T-helper 1 cell treated with Interleukin-12 subunit alpha and Interleukin-12 subunit beta and Interleukin-4 antibody, amounts not matched to agents 30 μg/mL and 1 μg/mL, for 36 hours (primary cell): ENCODE results near the gene SSPN.
"Not testable (repeated sequence)": the region's sequence is repeated elsewhere in the genome, so short reads cannot be mapped to it uniquely, and the experiment has no call there.

Source experiments
- H3K27ac Mint-ChIP-seq: one replicate; pipeline ENCODE4 v1.8.0; 2021; ENCODE audit warnings: mild to moderate bottlenecking, mixed read lengths
- H3K27me3 Mint-ChIP-seq: one replicate; pipeline ENCODE4 v1.8.0; 2021; ENCODE audit warnings: low read depth, mixed read lengths
- H3K36me3 Mint-ChIP-seq: one replicate; pipeline ENCODE4 v1.8.0; 2021; ENCODE audit warnings: low read depth, mixed read lengths
- H3K4me1 Mint-ChIP-seq: one replicate; pipeline ENCODE4 v1.8.0; 2021; ENCODE audit warnings: low read depth, mixed read lengths
- H3K4me3 Mint-ChIP-seq: one replicate; pipeline ENCODE4 v1.8.0; 2021; ENCODE audit warnings: mild to moderate bottlenecking, moderate library complexity, mixed read lengths
- H3K9me3 Mint-ChIP-seq: one replicate; pipeline ENCODE4 v1.8.0; 2021; ENCODE audit warnings: mixed read lengths

The SSPN gene

GRCh38 chr12:26231470-26231869, 36.1 kb downstream of the SSPN start:
- Mint-ChIP-seq H3K4me1 (no peaks in the 10 kb centered on the region), H3K27me3 (peaks cover 41% of the 10 kb centered on the region), H3K9me3 (no peaks in the 10 kb centered on the region), H3K36me3 (no peaks in the 10 kb centered on the region), H3K27ac (no peak overlapping the region), H3K4me3 (no peak overlapping the region)

DNA sequence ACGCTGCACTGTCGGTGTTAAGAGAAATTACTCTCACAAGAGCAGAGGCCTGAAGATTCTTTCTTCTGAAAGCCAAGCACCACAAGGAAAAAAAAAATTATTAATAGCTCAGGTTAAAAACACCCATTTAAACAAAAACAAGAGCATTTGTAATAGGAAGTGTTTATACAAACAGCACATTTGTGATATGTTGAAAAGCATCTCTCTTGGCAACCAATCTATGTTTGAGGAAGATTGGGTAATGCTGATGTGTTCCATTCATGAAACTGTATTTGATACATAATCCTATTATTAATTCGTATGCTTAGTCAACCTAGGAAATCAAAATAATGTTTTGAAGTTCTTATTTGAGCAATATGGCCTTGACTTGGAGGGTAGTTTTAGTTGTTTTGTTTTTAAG, 36.5 kb downstream of the SSPN start:
- Mint-ChIP-seq H3K4me3 (no peak overlapping the region), H3K27ac (no peak overlapping the region), H3K9me3 (no peaks in the 10 kb centered on the region), H3K27me3 (peaks cover 36% of the 10 kb centered on the region), H3K4me1 (no peaks in the 10 kb centered on the region), H3K36me3 (no peaks in the 10 kb centered on the region)

- no peak overlapping the region for H3K27ac Mint-ChIP-seq
- no peaks in the 10 kb centered on the region for H3K4me1 Mint-ChIP-seq
- peaks cover 19% of the 10 kb centered on the region for H3K27me3 Mint-ChIP-seq
- no peak overlapping the region for H3K4me3 Mint-ChIP-seq
- no peaks in the 10 kb centered on the region for H3K9me3 Mint-ChIP-seq
- H3K36me3 Mint-ChIP-seq = no peaks in the 10 kb centered on the region
Measured at GRCh38 chr12:26233631-26234030, 38.3 kb downstream of the SSPN start.

GRCh38 chr12:26235465-26235864, 40.1 kb downstream of the SSPN start:
- peaks cover 15% of the 10 kb centered on the region for H3K27me3 Mint-ChIP-seq

DNA sequence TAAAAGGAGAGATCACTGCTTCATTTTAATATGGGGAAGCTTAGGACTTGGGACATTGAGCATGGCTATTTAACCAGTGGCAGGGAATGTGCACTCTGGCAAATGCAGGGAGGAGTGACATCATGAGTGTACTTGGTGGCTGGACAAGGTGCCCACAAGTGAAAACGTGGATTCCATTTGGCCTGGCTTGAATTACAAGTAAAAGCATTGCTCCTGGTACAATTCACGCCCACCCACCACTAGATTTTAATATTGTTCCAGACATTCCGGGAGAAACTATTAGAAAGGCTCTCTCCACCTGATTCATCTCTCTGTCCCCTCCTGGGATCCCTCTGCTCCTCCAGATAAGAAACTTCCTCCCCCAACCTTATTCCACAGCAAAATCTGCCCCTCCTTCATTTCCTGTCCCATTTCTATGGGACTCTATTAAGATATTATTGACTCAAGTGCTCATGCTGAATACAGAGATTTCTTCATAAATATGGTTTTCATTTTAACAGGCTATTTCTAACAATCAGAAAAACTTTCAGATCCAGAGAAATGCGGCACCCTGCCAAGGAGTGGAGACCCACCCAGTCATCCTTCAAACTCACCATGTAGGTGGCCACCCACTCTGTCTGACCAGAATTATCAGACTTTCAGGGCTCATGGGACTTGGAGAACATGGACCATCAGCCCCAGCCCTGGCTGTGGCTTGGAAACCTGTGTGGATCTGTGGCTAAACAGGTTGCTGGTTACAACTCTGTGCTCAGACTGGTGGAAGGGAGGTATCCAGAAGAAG, 43.2 kb downstream of the SSPN start:
- H3K36me3 Mint-ChIP-seq = no peaks in the 10 kb centered on the region
- H3K4me3 Mint-ChIP-seq = no peak overlapping the region
- no peaks in the 10 kb centered on the region for H3K9me3 Mint-ChIP-seq
- H3K27me3 Mint-ChIP-seq = peaks cover 7% of the 10 kb centered on the region
- H3K27ac Mint-ChIP-seq = no peak overlapping the region
- no peaks in the 10 kb centered on the region for H3K4me1 Mint-ChIP-seq

More at GRCh38 chr12:26235465-26235864, 40.1 kb downstream of the SSPN start:
- not testable (repeated sequence) for H3K4me3 Mint-ChIP-seq, H3K4me1 Mint-ChIP-seq, H3K27ac Mint-ChIP-seq, H3K9me3 Mint-ChIP-seq, H3K36me3 Mint-ChIP-seq

DNA sequence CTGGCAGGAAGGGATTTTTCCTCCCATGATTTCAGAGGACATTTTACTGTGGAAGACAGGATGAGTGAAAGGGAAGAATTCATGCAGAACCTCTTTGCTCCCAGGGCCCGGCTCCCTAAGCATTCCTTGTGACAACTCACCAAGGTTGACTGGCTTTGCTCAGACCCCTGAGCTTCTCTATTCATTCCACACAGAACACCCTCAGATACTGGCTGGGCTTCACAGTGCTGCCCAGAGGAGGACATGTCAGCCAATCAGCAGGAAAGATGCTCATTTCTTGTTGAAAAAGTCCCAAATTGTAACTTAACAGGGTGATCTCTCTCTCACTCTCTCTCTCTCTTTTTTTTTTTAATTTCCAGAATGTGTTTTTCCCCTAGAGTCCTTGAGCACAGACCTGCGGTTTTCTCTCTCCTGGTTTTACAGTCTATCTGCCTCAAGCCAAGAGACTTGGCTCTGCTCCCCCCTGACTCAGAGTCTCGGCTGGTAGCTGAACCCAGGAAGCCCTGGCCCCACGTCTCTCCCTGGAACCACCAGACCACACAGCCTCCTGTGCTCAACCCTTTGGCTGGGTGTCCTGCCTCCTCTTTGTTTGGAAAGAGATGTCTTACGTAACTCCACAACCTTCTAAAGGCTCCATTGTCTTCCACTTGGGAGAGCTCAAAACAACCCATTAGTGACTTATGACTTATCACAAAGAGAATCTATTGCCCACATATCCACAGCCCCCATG, 43.9 kb downstream of the SSPN start:
- Mint-ChIP-seq H3K9me3 (no peaks in the 10 kb centered on the region), H3K4me3 (no peak overlapping the region), H3K27ac (no peak overlapping the region), H3K27me3 (peaks cover 3% of the 10 kb centered on the region), H3K36me3 (no peaks in the 10 kb centered on the region), H3K4me1 (no peaks in the 10 kb centered on the region)

- Mint-ChIP-seq H3K4me1 (no peaks in the 10 kb centered on the region), H3K27ac (no peak overlapping the region), H3K9me3 (no peaks in the 10 kb centered on the region), H3K36me3 (no peaks in the 10 kb centered on the region), H3K27me3 (peaks cover 3% of the 10 kb centered on the region), H3K4me3 (no peak overlapping the region)
Measured at GRCh38 chr12:26239852-26240815, 44.8 kb downstream of the SSPN start.

DNA sequence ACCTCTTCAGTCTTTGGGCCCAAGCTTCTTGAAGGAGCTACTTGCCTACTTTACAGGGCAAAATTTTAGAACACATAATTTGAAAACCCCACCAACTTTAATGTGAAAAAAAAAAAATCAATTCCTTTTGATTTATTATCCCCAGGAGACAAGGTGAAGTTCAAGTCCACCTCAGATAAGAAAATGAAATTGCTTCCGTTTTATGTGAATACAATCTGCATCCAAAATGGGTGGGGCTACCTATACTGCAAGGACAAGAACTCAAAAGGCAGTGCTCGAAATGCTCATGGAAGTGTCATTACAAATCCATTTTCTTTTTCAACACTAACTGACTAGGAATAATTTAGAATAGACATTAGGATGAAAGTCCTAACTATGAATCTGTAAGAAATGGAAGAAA, 45.7 kb downstream of the SSPN start:
- Mint-ChIP-seq H3K36me3 (no peaks in the 10 kb centered on the region), H3K27me3 (no peaks in the 10 kb centered on the region), H3K4me3 (no peak overlapping the region), H3K27ac (no peak overlapping the region), H3K9me3 (no peaks in the 10 kb centered on the region), H3K4me1 (no peaks in the 10 kb centered on the region)

DNA sequence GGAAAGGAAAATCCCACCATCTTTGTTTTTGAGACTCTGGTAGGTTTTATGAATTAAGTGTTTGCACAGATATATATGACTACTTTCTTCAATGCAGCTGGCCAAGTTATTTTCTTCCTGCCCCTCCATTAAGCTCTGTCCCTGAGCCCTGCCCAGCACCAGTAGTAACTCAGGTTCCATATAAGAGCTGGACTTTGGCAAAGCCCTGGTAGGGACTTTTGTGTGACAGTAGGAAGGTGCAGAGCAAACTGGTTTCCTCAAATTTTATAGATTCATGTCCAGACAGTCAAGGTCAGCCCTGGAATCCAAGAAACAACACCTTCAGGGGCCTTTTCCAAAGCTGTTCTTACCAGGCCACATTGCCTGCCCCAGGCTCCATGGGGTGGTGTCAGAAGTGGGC, 47.3 kb downstream of the SSPN start:
- Mint-ChIP-seq H3K4me3 (no peak overlapping the region), H3K9me3 (no peaks in the 10 kb centered on the region), H3K4me1 (no peaks in the 10 kb centered on the region), H3K27me3 (no peaks in the 10 kb centered on the region), H3K27ac (no peak overlapping the region), H3K36me3 (no peaks in the 10 kb centered on the region)

GRCh38 chr12:26244503-26244902, 49.1 kb downstream of the SSPN start:
- no peak overlapping the region for H3K4me3 Mint-ChIP-seq
- H3K36me3 Mint-ChIP-seq = no peaks in the 10 kb centered on the region
- no peaks in the 10 kb centered on the region for H3K27me3 Mint-ChIP-seq
- no peak overlapping the region for H3K27ac Mint-ChIP-seq
- H3K4me1 Mint-ChIP-seq = no peaks in the 10 kb centered on the region
- no peaks in the 10 kb centered on the region for H3K9me3 Mint-ChIP-seq

- Mint-ChIP-seq H3K36me3 (no peaks in the 10 kb centered on the region), H3K27ac (no peak overlapping the region), H3K9me3 (no peaks in the 10 kb centered on the region), H3K27me3 (no peaks in the 10 kb centered on the region), H3K4me1 (no peaks in the 10 kb centered on the region), H3K4me3 (no peak overlapping the region)
Measured at GRCh38 chr12:26245175-26245942, 50.0 kb downstream of the SSPN start.

- H3K27ac Mint-ChIP-seq = no peak overlapping the region
- no peaks in the 10 kb centered on the region for H3K36me3 Mint-ChIP-seq
- no peak overlapping the region for H3K4me3 Mint-ChIP-seq
- H3K27me3 Mint-ChIP-seq = no peaks in the 10 kb centered on the region
- no peaks in the 10 kb centered on the region for H3K9me3 Mint-ChIP-seq
- H3K4me1 Mint-ChIP-seq = no peaks in the 10 kb centered on the region
Measured at GRCh38 chr12:26246483-26247164, 51.3 kb downstream of the SSPN start.

DNA sequence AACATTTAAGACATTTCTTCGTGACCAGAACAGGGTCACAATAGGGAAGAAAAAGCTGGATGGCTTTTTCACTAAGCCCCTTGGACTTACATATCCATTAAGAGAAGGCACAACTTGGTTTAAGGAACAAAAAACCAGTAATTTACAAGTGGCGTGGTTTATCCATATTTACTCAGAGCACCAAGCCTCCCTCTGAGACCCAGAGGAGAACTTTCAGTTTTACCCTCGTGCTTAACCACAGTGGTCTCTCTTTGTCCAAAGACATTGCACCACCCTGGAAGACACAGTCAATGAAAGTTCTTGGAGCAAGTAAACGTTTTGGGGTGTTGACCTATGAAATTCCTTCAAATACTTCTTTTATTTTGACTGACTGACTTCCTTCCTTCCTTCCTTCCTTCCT, 52.5 kb downstream of the SSPN start:
- no peaks in the 10 kb centered on the region for H3K36me3 Mint-ChIP-seq
- H3K27ac Mint-ChIP-seq = no peak overlapping the region
- no peaks in the 10 kb centered on the region for H3K4me1 Mint-ChIP-seq
- H3K9me3 Mint-ChIP-seq = no peaks in the 10 kb centered on the region
- no peaks in the 10 kb centered on the region for H3K27me3 Mint-ChIP-seq
- H3K4me3 Mint-ChIP-seq = no peak overlapping the region
